ENCODE measurements around the gene PIERCE2.
"Not testable (repeated sequence)": the region's sequence is repeated elsewhere in the genome, so short reads cannot be mapped to it uniquely, and the experiment has no call there.

The PIERCE2 gene, protein sequence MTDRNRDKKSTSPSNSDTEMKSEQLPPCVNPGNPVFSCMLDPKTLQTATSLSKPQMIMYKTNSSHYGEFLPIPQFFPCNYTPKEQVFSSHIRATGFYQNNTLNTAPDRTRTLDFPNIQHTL

DNA sequence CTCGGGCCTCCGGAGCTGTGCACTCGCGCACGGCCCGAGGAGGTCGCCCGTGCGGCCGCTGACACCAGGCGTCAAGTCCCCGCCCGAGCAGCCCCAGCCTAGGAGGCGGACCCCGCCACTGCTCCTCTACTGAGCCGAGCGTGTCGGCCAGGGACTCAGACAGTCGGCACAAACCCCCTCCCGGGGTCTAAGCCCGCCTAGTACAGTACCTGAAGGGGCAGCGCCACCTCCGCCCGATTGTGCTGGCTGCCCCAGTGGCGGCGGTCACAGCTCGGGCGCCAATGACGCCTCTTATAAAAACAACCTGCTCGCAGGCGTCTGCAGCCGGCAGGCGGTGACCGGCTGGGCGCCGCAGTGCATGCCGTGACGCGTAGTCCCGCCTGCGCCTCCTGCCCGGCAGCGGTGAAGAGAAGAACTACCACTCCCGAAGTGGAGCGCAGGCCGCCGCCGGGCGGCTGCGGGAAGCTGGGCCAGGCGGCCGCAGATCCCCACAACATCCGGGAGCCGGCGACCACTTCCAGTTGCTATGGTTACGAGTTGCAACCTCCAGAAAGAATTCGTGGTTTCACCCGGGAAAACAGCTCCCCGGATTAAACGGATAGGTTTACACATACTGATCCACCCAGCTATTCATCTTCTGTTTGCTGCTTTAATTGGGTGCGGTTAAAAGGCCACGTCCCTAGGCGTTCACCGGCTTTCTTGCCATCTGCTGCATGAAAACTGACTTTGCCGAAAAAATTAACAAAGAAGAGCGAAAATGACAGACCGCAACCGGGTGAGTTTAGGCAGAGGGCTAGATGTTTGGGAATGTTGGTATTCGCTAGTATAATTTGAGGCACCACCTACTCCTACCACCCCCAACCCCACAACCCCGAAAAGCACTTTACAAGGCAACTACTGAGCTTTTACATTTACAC is at the start of gene PIERCE2, which contains the start of gene CCPG1:
PIERCE2 (plus strand) TSS at position 484 of the 917 bp plus-strand sequence; CDS start at position 758, 274 bp downstream.
CCPG1 (minus strand) TSS at position 348 of the 917 bp plus-strand sequence. CDS start 18,935 bp downstream, outside the sequence.
- peak; percentile 77 for DNase-seq (ENCODE audit: low read depth, low spot score)

DNA sequence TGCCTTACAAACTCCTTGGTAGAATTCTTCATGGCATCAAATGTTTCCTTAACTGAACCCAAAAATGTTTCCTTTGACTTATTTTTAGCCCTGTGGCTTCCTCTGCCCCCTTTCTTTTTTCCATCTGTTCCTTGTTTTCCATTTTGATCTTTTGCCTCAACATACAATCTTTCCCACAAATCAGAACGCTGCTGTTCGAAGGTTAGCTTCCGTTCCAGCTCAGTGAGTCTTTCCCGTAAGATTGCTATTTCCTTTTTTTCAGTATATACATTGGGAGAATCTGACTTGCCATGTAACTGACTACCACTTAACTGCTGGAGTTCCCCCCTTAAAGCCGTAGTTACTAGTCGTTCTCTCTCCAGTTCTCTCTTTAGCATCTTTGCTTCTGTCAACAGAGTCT is 48.0 kb upstream of the PIERCE2 start:
- no peak for DNase-seq (ENCODE audit: low read depth, low spot score)

DNA sequence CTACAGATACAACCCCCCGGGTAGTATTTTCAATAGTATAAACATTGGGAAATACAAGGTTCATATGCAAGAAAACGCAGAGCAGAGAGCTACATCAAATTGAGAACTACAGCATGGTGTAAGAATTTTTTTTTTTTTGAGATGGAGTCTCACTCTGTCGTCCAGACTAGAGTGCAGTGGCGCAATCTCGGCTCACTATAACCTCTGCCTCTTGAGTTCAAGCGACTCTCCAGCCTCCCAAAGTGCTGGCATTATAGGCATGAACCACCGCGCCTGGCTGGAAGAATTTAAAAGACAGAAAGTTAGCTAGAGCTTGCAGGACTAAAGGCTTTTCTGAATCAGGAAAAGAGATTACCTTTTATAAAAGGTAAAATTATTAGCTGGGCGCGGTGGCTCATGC is 47.2 kb upstream of the PIERCE2 start:
- no peak for DNase-seq (ENCODE audit: low read depth, low spot score)

DNA sequence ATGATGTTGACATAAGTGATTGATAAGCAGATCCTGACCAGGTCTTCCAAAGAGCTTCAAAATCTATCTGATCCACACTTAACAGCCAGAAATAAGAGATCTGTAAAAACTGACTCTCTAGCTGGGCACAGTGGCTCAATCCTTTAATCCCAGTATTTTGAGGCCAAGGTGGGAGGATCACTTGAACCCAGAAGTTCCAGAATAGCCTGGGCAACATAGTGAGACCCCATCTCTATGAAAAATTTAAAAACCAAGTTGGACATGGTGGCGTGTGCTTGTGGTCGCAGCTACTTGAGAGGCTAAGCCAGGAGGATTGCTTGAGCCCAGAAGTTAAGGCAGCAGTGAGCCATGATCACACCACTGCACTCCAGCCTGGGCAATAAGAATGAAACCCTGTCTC is 45.7 kb upstream of the PIERCE2 start:
- DNase-seq (ENCODE audit: low read depth, low spot score): no peak

DNA sequence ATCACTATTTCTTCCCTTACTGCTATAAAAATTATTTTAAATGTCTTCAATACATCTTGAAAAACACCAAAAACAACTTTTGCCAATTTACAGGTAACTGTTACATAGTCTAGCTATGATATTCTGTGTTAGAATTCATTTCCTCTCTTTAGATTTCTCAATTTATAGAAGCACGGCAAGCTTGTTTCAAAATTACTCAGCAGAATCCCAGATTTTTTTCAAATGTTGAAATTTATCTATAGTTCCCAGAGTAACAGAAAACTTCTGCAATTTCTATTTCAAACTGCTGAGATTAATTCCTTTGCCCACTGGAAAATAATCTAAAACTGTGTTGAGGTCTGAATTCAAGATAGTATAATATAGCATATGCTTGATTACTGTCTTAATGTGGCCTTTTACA is 41.3 kb upstream of the PIERCE2 start:
- no peak for DNase-seq (ENCODE audit: low read depth, low spot score)

DNA sequence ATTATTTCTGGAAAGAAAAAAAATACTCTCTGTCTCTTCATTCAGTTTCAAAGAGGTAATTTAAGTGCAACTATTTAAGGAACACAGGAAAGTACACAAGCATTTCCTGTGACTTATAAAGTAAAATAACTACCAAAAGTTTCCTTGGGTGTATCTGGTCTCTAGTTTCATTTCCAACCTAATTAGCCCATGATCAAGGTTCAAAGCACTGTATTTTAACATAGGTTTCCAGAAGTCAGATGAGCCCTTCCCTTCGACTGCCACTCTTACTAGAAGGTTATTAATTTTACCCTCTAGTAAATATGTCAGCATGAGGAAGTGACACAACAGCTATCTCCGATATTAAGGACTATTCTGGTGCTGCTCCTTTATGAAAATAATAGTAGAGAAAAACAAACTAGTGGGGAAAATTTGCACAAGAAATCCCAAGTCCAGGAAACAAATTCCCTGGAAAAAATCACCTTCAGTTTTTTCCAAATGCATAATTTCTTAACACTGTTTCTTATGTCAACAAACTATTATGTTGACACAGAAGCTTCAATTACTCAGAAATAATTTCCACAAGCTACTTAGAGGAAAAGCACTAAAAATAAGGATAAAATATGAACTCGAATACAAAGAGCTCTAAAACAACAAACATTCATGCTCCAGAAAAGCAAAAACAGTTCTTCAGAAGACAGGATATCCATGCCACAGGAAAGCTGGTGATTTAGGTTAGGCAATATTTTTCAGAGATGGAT is 35.4 kb upstream of the PIERCE2 start:
- DNase-seq (ENCODE audit: low read depth, low spot score): no peak

DNA sequence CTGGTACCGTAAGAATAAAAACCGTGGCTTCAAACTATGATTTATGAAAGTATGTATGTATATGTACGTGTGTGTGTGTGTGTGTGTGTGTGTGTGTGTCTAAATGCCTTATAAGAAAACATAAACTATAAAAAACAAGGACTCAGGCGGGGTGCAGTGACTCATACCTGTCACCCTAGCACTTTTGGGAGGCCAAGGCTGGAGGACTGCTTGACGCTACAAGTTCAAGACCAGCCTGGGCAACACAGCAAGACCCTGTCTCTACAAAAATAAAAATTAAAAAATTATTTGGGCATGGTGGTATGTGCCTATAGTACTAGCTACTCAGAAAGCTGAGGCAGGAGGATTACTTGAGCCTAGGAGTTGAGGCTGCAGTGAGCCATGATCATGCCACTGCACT is 29.2 kb upstream of the PIERCE2 start:
- no peak for DNase-seq (ENCODE audit: low read depth, low spot score)

DNA sequence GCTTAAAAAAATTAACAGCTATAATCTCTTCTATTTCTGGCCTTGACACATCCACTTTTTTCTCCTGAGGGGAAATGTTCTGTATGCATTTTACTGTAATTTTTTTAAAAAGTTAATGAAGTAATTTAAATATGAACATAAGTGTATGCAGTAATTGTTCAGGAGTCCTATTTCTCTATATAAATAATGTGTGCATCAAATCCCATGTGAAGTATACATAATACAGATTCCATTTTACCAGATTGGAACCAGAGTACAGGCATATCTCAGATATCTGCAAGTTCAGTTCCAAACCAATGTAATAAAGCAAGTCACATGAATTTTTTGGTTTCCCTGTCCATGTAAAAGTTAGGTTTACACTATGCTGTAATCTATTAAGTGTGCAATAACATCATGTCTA is 26.7 kb upstream of the PIERCE2 start:
- no peak for DNase-seq (ENCODE audit: low read depth, low spot score)

DNA sequence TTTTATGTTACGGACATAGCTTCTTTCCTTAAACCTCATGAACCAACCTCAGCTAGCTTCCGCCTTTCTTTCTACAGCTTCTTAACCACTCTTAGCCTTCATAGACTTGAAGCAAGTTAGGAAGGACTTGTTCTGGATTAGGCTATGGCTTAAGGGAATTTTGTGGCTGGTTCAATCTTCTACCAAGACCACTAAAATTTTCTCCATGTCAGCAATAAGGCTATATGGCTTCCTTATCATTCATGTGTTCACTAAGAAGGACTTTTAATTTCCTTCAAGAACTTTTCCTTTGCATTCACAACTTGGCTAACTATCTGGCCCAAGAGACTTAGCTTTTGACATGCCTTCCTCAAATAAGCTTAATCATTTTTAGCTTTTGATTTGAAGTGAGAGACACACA is 24.6 kb upstream of the PIERCE2 start:
- DNase-seq (ENCODE audit: low read depth, low spot score): no peak

DNA sequence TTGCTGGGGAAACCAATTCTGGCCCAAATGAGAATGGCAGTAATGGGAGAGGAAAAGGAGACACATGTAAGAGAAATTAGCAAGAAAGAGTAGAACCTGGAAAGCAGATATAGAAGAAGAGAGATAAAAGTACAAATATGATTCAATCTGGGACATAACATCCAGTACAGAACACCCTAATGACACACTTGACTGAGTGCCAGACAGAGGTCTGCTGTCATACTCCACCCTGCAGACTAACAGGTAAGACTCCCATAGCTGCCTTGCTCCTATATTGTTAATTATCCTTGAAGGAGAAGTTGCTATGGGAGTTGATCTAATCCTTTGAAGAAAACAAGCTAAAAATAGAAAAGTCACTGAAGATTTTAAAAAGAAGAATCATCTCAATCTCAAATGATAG is 21.3 kb upstream of the PIERCE2 start:
- DNase-seq (ENCODE audit: low read depth, low spot score): no peak

DNA sequence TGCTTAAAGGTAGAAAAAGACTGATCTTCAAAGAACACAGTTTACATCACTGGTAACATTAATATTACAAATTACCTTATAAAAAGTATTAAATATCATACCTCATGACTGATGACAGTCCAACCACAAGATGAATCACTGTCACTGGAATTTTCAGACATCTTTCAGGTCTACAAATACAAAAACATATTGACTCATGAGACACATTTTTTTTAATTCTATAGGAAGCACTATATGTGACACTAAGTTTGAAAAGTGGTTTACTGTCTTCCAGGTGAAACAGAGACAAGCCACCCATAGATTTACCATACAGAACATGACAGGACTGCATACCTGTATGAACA is 19.1 kb upstream of the PIERCE2 start:
- no peak for DNase-seq (ENCODE audit: low read depth, low spot score)

DNA sequence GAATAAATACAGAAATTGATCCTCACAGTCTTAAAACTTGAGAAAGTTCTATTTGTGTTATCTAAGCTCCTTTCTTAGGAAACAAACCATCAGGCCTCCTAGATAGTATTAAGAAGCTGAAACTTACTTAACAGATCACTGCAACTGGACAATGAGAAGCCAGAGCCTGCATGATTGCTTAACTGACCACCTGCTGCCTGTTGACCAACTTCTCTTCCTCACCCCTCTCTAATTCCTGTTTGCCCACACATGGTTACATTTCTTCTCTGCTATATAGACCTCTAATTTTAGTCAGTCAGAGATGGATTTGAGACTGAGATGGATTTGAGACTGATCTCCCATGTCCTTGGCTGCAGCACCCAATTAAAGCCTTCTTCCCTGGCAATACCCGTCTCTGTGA is 13.6 kb upstream of the PIERCE2 start:
- DNase-seq (ENCODE audit: low read depth, low spot score): no peak

DNA sequence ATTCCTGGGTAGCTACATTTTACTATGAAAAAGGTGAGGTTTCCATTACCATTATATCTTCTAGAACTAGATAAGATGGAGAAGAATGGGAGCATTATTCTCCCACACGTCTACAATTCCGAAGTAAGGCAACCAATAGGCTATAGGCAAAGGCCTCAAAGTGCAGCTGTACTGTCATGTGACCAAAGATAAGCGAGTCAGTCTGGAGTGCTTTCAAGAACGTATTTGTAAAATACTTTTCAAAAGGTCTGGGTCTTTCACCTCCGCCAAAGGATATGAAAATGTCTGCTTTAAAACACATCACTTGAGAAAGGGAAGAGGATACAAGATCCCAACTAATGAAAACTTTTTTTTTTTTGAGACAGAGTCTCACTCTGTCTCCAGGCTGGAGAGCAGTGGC is 10.1 kb upstream of the PIERCE2 start:
- no peak for DNase-seq (ENCODE audit: low read depth, low spot score)

DNA sequence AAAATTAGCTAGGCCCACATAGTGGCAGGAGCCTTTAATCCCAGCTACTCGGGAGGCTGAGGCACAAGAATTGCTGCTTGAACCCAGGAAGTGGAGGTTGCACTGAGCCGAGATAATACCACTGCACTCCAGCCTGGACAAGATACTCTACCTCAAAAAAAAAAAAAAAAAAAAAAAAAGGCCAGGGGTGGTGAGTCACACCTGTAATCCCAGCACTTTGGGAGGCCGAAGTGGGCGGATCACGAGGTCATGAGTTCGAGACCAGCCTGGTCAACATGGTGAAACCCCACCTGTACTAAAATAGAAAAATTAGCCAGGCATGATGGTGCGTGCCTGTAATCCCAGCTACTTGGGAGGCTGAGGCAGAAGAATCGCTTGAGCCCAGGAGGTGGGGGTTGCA is 8.2 kb upstream of the PIERCE2 start:
- not testable (repeated sequence) for DNase-seq (ENCODE audit: low read depth, low spot score)

DNA sequence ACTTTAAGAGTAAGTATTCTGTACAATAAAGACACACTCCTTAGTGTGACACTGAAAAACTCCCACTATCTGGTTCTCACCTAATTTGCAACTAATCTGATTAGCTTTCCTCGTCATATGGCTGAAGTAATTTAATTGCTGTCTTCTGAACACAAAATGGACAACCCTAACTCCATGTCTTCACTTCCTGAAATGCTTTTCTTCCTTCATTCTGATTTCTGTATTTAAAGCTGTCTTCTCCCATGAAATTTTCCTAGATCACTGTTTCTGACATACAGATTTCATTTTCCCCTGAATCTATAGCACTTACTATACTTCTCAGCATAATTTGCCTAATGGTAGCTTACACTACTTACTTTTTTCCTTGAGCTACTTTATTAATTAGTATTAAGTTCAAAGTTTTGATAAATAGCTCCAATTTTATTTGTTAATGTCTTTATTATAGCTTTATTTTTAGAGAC is 6.5 kb upstream of the PIERCE2 start:
- DNase-seq (ENCODE audit: low read depth, low spot score): no peak

DNA sequence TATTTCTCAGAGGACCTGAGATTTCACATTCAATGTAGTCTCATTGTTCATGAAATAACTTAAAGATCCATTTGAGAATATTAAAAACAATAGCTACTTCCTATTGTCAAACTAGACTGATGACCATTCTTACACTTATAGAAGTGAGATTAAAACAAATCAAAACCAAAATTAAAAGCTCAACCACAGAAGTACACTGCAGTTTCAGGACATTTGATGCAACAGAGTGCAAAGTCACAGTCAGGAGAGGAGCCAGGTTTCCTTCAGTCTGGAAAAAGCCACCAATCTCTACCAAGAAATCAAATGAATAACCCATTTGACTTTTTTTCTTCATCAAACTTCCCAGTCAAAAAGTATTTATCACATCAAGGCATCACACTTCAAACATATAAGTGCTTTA is 5.6 kb upstream of the PIERCE2 start:
- DNase-seq (ENCODE audit: low read depth, low spot score): no peak

DNA sequence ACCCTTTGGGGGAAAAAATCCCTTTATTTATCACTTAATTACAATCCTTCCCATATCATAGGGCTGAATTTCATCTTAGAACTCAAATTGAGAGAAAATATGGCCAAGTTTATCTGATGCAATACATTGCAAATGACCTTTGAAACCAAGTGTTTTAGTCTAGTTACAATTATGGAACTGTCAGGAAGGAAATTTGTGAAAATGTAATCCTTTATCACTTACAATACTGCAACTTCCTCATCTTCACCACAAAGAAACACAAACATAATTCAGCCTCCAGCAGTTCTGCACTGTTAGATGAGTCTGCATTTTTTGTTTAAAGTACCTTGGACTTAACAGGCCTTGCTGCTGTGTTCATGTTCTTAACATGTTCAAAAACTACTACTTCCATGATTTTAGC is 4.8 kb upstream of the PIERCE2 start:
- DNase-seq (ENCODE audit: low read depth, low spot score): no peak

DNA sequence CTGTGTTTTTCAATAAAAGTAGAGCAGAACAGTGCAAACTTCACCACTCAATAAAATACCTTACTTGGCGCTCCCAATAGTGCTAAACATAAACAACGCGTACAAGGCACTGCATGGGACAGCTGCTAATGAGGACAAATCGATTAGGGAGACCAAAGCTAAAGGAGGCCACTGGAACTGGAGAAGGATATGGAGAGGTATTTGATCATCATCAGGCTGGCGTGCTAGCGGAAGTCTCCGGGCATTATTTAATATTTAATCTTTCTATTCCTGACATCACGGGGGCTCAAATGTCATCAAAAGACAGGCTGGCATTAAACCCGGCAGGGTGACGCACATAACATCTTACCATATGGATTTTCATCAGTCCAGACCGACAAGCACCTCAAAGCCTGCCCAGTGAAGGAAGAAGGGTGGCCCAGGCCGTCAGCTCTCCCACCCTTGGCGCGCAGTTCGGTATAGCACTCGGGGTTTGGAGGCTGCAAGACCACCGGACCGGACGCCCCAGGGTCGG is 740 bp upstream of the PIERCE2 start:
- no peak for DNase-seq (ENCODE audit: low read depth, low spot score)

DNA sequence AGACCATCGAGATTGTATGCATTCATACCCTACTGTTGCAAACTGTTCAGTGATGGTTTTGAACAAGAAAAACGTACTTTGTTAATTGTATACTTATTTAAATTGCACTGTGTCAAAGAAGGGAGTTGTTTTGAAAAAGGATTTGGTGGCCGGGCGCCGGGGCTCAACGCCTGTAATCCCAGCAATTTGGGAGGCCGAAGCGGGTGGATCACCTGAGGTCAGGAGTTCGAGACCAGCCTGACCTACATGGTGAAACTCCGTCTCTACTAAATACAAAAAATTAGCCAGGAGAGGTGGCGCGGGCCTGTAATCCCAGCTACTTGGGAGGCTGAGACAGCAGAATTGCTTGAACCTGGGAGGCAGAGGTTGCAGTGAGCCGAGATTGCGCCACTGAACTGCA is 681 bp downstream of the PIERCE2 start:
- DNase-seq (ENCODE audit: low read depth, low spot score): not testable (repeated sequence)

DNA sequence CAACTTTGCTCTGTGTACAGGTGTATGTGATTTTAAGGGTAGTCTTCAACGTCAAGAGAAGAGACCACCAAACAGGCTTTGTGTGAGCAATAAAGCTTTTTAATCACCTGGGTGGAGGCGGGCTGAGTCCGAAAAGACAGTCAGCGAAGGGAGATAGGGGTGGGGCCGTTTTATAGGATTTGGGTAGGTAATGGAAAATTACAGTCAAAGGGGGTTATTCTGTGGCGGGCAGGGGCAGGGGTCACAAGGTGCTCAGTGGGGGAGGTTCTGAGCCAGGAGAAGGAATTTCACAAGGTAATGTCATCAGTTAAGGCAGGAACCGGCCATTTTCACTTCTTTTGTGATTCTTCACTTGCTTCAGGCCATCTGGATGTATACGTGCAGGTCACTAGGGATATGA is 9.4 kb downstream of the PIERCE2 start:
- DNase-seq (ENCODE audit: low read depth, low spot score): not testable (repeated sequence)

DNA sequence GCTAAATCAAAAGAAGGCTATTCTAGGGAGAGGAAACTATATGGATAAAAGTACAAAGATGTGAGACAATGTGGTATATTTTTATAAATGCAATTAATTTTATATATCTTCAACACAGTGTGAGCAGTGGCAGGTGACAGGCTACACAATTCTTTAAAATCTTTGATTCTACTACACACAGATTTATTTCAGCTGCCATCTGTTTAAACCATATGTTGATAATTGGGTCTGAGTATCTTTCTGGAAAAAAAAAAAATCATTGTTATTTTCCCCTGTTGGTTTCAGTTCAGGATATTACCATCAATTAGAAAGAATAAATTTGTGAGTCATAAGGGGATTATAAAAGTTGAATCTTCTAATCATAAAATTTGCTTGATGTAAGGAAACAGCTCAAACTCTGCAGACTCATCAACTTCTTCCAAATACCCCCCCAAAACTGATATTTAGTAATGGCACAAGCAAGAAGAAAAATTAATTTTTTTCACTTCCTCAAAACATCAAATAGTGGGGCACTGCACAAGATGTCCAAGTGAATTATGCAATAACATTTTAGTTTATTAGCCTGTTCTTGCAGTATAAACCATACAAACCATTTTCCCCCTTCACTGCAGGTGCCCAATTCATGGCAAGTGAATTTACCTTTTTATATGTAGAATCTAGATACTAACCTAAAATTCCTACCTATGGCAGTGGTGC is 12.0 kb downstream of the PIERCE2 start:
- no peak for DNase-seq (ENCODE audit: low read depth, low spot score)

DNA sequence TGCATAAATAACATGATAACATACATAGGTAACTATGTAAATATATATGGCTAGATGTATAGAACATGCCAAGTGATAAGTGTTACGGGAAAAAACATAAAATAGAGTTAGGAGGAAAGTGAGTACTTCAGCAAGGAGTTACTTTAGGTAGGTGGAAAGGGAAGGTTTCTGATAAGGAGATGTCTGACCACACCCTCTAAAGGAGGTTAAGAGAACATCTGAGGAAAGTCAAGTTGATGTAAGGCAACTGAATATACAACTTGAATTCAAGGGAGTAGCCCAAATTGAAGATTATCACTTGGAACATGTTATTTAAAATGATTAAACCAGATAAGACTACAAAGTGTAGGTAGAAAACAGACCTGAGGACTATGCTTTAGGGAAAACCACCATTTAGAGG is 13.8 kb downstream of the PIERCE2 start:
- no peak for DNase-seq (ENCODE audit: low read depth, low spot score)
